Transverse colon (tissue), 4 donors: ENCODE data around the gene MOG.

Experiments
- EP300 ChIP-seq: sonication (generic); formaldehyde crosslinking; IDR thresholded peaks from one replicate; pipeline ENCODE4 v1.6.1; 2017; ENCODE audit warnings: antibody characterized with exemption, low read depth
- POLR2A ChIP-seq: fragments of 450-650 bp; IDR thresholded peaks from one replicate; pipeline ENCODE4 v1.6.1; 2016; ENCODE audit warnings: antibody characterized with exemption, mild to moderate bottlenecking, moderate library complexity
- POLR2AphosphoS5 ChIP-seq, 3 donors: sonication (generic); formaldehyde crosslinking; IDR thresholded peaks; one replicate each; pipeline ENCODE4 v1.6.1; 2016; ENCODE audit warnings: antibody characterized with exemption in 3 of 3
- TF ChIP-seq, protein P1 (sequence below), 5 experiments: fragments of 200-600 bp in 3 of 5; fragments of 450-650 bp in 2 of 5; sonication (generic) in 3 of 5; IDR thresholded peaks; 1 replicate in 2 of 5; 2 replicates in 3 of 5; pipeline ENCODE4 v1.5.1; 2016 to 2017; ENCODE audit warnings: antibody characterized with exemption in 5 of 5, inconsistent platforms in 3 of 5, mild to moderate bottlenecking in 2 of 5, moderate library complexity in 1 of 5

DNA sequence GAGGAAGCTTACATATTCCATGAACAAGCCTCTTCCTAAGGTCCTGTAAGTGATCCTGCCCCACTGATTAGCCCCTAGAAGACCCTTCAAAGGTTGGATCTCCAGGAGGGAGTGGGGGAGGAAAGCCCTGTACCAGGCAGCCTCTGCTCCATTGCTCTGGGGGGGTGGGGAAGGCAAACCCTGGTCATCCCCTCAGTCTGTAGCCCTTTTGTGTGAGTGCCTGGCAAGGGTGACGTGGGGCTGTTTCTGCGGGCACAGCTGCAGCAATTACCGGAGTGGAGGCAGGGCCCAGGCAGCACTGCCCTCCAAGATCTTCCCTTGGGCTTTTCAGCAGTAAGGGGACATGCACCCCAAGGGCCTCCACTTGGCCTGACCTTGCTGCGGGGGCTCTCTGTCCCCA lies at the start of gene MOG:
- TF ChIP-seq, protein P1, sequence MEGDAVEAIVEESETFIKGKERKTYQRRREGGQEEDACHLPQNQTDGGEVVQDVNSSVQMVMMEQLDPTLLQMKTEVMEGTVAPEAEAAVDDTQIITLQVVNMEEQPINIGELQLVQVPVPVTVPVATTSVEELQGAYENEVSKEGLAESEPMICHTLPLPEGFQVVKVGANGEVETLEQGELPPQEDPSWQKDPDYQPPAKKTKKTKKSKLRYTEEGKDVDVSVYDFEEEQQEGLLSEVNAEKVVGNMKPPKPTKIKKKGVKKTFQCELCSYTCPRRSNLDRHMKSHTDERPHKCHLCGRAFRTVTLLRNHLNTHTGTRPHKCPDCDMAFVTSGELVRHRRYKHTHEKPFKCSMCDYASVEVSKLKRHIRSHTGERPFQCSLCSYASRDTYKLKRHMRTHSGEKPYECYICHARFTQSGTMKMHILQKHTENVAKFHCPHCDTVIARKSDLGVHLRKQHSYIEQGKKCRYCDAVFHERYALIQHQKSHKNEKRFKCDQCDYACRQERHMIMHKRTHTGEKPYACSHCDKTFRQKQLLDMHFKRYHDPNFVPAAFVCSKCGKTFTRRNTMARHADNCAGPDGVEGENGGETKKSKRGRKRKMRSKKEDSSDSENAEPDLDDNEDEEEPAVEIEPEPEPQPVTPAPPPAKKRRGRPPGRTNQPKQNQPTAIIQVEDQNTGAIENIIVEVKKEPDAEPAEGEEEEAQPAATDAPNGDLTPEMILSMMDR (IDR thresholded peaks at IDR 0.05) = no peak
- no peak for TF ChIP-seq POLR2A
- TF ChIP-seq POLR2AphosphoS5 (IDR thresholded peaks at IDR 0.05) = no peak
- TF ChIP-seq EP300 = no peak
